ENCODE data around the gene ADRA2B. TPM values are rescaled to one million over a fixed set of nuclear protein-coding genes. Genes with fewer than 3 reads are reported as not detected.

The ADRA2B gene
- polyA plus RNA-seq, 3 donors: 1.6 TPM; not detected in 2

GRCh38 chr2:96152304-96153161 lies 36.2 kb upstream of the ADRA2B start:
- Histone ChIP-seq H3K9me3 (replicated peaks in 1 of 2; ENCODE audit: control insufficient read depth in 1 of 2, insufficient read depth in 1 of 2, low read length in 2 of 2) (no peaks in the 10 kb centered on the region), H3K27ac (ENCODE audit: low read depth in 1 of 2, low read length in 2 of 2) (no peak overlapping the region), H3K9ac (ENCODE audit: insufficient read depth, low read length, poor library complexity, severe bottlenecking) (no peak overlapping the region), H3K4me3 (replicated peaks in 1 of 3; ENCODE audit: low read depth in 2 of 3, low read length in 3 of 3) (no peak overlapping the region), H3K4me1 (ENCODE audit: control insufficient read depth in 1 of 2, insufficient read depth in 2 of 2, low read length in 2 of 2) (peaks cover 23 to 24% of the 10 kb centered on the region in 2 donors), H2AFZ (ENCODE audit: insufficient read depth, low read depth, low read length, poor library complexity, severe bottlenecking) (no peak overlapping the region), H3K79me2 (ENCODE audit: insufficient read depth, low read length) (no peaks in the 10 kb centered on the region), H3K4me2 (replicated peaks; ENCODE audit: extremely low read depth, low read length, poor library complexity, severe bottlenecking) (no peak overlapping the region), H3K36me3 (replicated peaks in 1 of 2; ENCODE audit: control insufficient read depth in 1 of 2, insufficient read depth in 2 of 2, low read length in 2 of 2) (no peaks in the 10 kb centered on the region), H3K27me3 (ENCODE audit: control insufficient read depth in 2 of 2, insufficient read depth in 2 of 2, low read length in 2 of 2) (no peaks in the 10 kb centered on the region), H4K20me1 (ENCODE audit: insufficient read depth, low read length) (no peaks in the 10 kb centered on the region)
- DNase-seq: no peak
- H3K4me1 Mint-ChIP-seq: peaks cover 45% of the 10 kb centered on the region
- no peak for TF ChIP-seq CTCF (IDR thresholded peaks at IDR 0.05)
- 76% methylated on average over 10 of the region's 13 CpGs for WGBS (ENCODE audit: insufficient coverage)
- H3K36me3 Mint-ChIP-seq: peaks cover 3 to 4% of the 10 kb centered on the region in 2 donors
- intact Hi-C loops (cut with micrococcal nuclease): no loop called here
- H3K4me3 Mint-ChIP-seq: peak overlapping the region in 1 of 2 donors; percentile 39
- peaks cover 2 to 6% (median 5%) of the 10 kb centered on the region in 3 donors for H3K27me3 Mint-ChIP-seq (ENCODE audit: low read depth in 3 of 3)
- no peaks in the 10 kb centered on the region for H3K9me3 Mint-ChIP-seq
- H3K27ac Mint-ChIP-seq: peak overlapping the region in 4 of 7 donors; percentile 10 to 97 (median 58)

- TF ChIP-seq CTCF (IDR thresholded peaks at IDR 0.05): no peak
- Mint-ChIP-seq H3K36me3 (peaks cover 3 to 4% of the 10 kb centered on the region in 2 donors), H3K9me3 (no peaks in the 10 kb centered on the region), H3K4me3 (no peak overlapping the region), H3K27me3 (ENCODE audit: low read depth in 3 of 3) (peaks cover 1 to 5% (median 3%) of the 10 kb centered on the region in 3 donors), H3K27ac (peak overlapping the region in 5 of 7 donors; percentile 37 to 97 (median 67)), H3K4me1 (peaks cover 47% of the 10 kb centered on the region)
- no peaks in the 10 kb centered on the region for H3K9me3 ChIP-seq (replicated peaks in 1 of 2; ENCODE audit: control insufficient read depth in 1 of 2, insufficient read depth in 1 of 2, low read length in 2 of 2)
- H2AFZ ChIP-seq (ENCODE audit: insufficient read depth, low read depth, low read length, poor library complexity, severe bottlenecking): no peak overlapping the region
- no peak overlapping the region for H3K4me2 ChIP-seq (replicated peaks; ENCODE audit: extremely low read depth, low read length, poor library complexity, severe bottlenecking)
- DNase-seq: no peak
- H3K36me3 ChIP-seq (replicated peaks in 1 of 2; ENCODE audit: control insufficient read depth in 1 of 2, insufficient read depth in 2 of 2, low read length in 2 of 2): no peaks in the 10 kb centered on the region
- no peaks in the 10 kb centered on the region for H3K79me2 ChIP-seq (ENCODE audit: insufficient read depth, low read length)
- no peaks in the 10 kb centered on the region for H3K27me3 ChIP-seq (ENCODE audit: control insufficient read depth in 2 of 2, insufficient read depth in 2 of 2, low read length in 2 of 2)
- H3K27ac ChIP-seq (ENCODE audit: low read depth in 1 of 2, low read length in 2 of 2): no peak overlapping the region
- H3K9ac ChIP-seq (ENCODE audit: insufficient read depth, low read length, poor library complexity, severe bottlenecking): no peak overlapping the region
- H3K4me3 ChIP-seq (replicated peaks in 1 of 3; ENCODE audit: low read depth in 2 of 3, low read length in 3 of 3): no peak overlapping the region
- H4K20me1 ChIP-seq (ENCODE audit: insufficient read depth, low read length): no peaks in the 10 kb centered on the region
- intact Hi-C loops (cut with micrococcal nuclease): no loop called here
- WGBS (ENCODE audit: insufficient coverage): 100% methylated on average over 4 of the region's 9 CpGs
- peaks cover 24 to 25% of the 10 kb centered on the region in 2 donors for H3K4me1 ChIP-seq (ENCODE audit: control insufficient read depth in 1 of 2, insufficient read depth in 2 of 2, low read length in 2 of 2)
These were observed 35.4 kb upstream of the ADRA2B start for GRCh38 chr2:96151595-96152303.

Measured in CD14-positive monocyte (primary cell).